Muscle layer of colon (tissue), 2 donors: ENCODE data around the gene ACOT13.
"Not testable (repeated sequence)": the region's sequence is repeated elsewhere in the genome, so short reads cannot be mapped to it uniquely, and the experiment has no call there.

Source experiments
- H3K27ac ChIP-seq: one replicate; pipeline ENCODE4 v1.7.0; 2013; ENCODE audit warnings: low read depth, mild to moderate bottlenecking, low read length, moderate library complexity
- H3K27me3 ChIP-seq, 2 donors: one replicate each; pipeline ENCODE4 v1.7.0; 2013; ENCODE audit warnings: low read length in 2 of 2, mild to moderate bottlenecking in 2 of 2; ENCODE audit not compliant: insufficient read depth in 2 of 2, control insufficient read depth in 1 of 2
- H3K36me3 ChIP-seq: one replicate; pipeline ENCODE4 v1.7.0; 2013; ENCODE audit warnings: mild to moderate bottlenecking, low read length; ENCODE audit not compliant: insufficient read depth
- H3K4me1 ChIP-seq: one replicate; pipeline ENCODE4 v1.7.0; 2013; ENCODE audit warnings: mild to moderate bottlenecking, low read length; ENCODE audit not compliant: insufficient read depth
- H3K4me3 ChIP-seq, 2 donors: one replicate each; pipeline ENCODE4 v1.7.0; 2013; ENCODE audit warnings: low read length in 2 of 2, low read depth in 1 of 2, mild to moderate bottlenecking in 1 of 2, moderate library complexity in 1 of 2
- H3K9ac ChIP-seq: one replicate; pipeline ENCODE4 v1.7.0; 2013; ENCODE audit warnings: low read length
- H3K9me3 ChIP-seq: one replicate; pipeline ENCODE4 v1.7.0; 2013; ENCODE audit warnings: mild to moderate bottlenecking, low read length
- donor health status: abdominal sarcoma.
- donor health status: Adenocarcinoma of cecum.

ACOT13 gene

GRCh38 chr6:24719125-24719971, 52.5 kb downstream of the ACOT13 start, which contains the start of gene C6orf62:
C6orf62 (minus strand) TSS chr6:24719154; CDS start chr6:24718668, 486 bp downstream.
- H3K27me3 ChIP-seq: no peaks in the 10 kb centered on the region
- H3K9me3 ChIP-seq: no peaks in the 10 kb centered on the region
- H3K27ac ChIP-seq: peak within 1 kb of the TSS; percentile 99
- peaks cover 16% of the 10 kb centered on the region for H3K36me3 ChIP-seq
- H3K9ac ChIP-seq: peak within 1 kb of the TSS; percentile 78
- peak within 1 kb of the TSS; percentile 69 to 95 for H3K4me3 ChIP-seq
- peaks cover 39% of the 10 kb centered on the region for H3K4me1 ChIP-seq

GRCh38 chr6:24720131-24720603, 53.3 kb downstream of the ACOT13 start:
- H3K4me1 ChIP-seq: peaks cover 32% of the 10 kb centered on the region
- H3K27ac ChIP-seq: peak overlapping the region; percentile 99
- H3K27me3 ChIP-seq: no peaks in the 10 kb centered on the region
- H3K4me3 ChIP-seq: peak overlapping the region; percentile 69 to 95
- H3K9ac ChIP-seq: peak overlapping the region; percentile 99
- H3K9me3 ChIP-seq: no peaks in the 10 kb centered on the region
- peaks cover 8% of the 10 kb centered on the region for H3K36me3 ChIP-seq

GRCh38 chr6:24720604-24721460, 54.0 kb downstream of the ACOT13 start:
- H3K9me3 ChIP-seq: no peaks in the 10 kb centered on the region
- peak overlapping the region; percentile 69 to 95 for H3K4me3 ChIP-seq
- H3K4me1 ChIP-seq: peaks cover 27% of the 10 kb centered on the region
- H3K9ac ChIP-seq: peak overlapping the region; percentile 99
- H3K27ac ChIP-seq: peak overlapping the region; percentile 99
- no peaks in the 10 kb centered on the region for H3K27me3 ChIP-seq
- H3K36me3 ChIP-seq: peaks cover 4% of the 10 kb centered on the region

- Histone ChIP-seq H3K9me3 (no peaks in the 10 kb centered on the region), H3K27ac (peak overlapping the region; percentile 69), H3K36me3 (no peaks in the 10 kb centered on the region), H3K4me3 (peak overlapping the region; percentile 39 to 71), H3K9ac (peak overlapping the region; percentile 49), H3K4me1 (peaks cover 19% of the 10 kb centered on the region), H3K27me3 (no peaks in the 10 kb centered on the region)
Measured at GRCh38 chr6:24721461-24722215, 54.8 kb downstream of the ACOT13 start.

GRCh38 chr6:24723270-24723669, 56.4 kb downstream of the ACOT13 start:
- Histone ChIP-seq H3K4me1 (peaks cover 7% of the 10 kb centered on the region), H3K4me3 (no peak overlapping the region), H3K27ac (no peak overlapping the region), H3K27me3 (no peaks in the 10 kb centered on the region), H3K9ac (no peak overlapping the region), H3K9me3 (no peaks in the 10 kb centered on the region), H3K36me3 (no peaks in the 10 kb centered on the region)

GRCh38 chr6:24730653-24731052, 63.8 kb downstream of the ACOT13 start:
- H3K27me3 ChIP-seq, H3K4me1 ChIP-seq, H3K36me3 ChIP-seq, H3K9me3 ChIP-seq, H3K27ac ChIP-seq, H3K9ac ChIP-seq, H3K4me3 ChIP-seq: not testable (repeated sequence)

GRCh38 chr6:24731456-24732134, 64.7 kb downstream of the ACOT13 start:
- H3K9ac ChIP-seq, H3K27ac ChIP-seq, H3K9me3 ChIP-seq, H3K4me1 ChIP-seq, H3K4me3 ChIP-seq, H3K36me3 ChIP-seq, H3K27me3 ChIP-seq: not testable (repeated sequence)

- H3K27ac ChIP-seq: no peak overlapping the region
- no peak overlapping the region for H3K4me3 ChIP-seq
- no peak overlapping the region for H3K9ac ChIP-seq
- no peaks in the 10 kb centered on the region for H3K4me1 ChIP-seq
- no peaks in the 10 kb centered on the region for H3K27me3 ChIP-seq
- H3K9me3 ChIP-seq: no peaks in the 10 kb centered on the region
- H3K36me3 ChIP-seq: no peaks in the 10 kb centered on the region
Measured at GRCh38 chr6:24734166-24734565, 67.3 kb downstream of the ACOT13 start.

- H3K27ac ChIP-seq, H3K4me3 ChIP-seq, H3K4me1 ChIP-seq, H3K9ac ChIP-seq, H3K27me3 ChIP-seq, H3K36me3 ChIP-seq, H3K9me3 ChIP-seq: not testable (repeated sequence)
Measured at GRCh38 chr6:24734710-24735109, 67.8 kb downstream of the ACOT13 start.

GRCh38 chr6:24738741-24739140, 71.9 kb downstream of the ACOT13 start:
- Histone ChIP-seq H3K4me1 (no peaks in the 10 kb centered on the region), H3K27ac (no peak overlapping the region), H3K36me3 (no peaks in the 10 kb centered on the region), H3K27me3 (no peaks in the 10 kb centered on the region), H3K9ac (no peak overlapping the region), H3K9me3 (no peaks in the 10 kb centered on the region), H3K4me3 (no peak overlapping the region)
